Mucosa of descending colon (tissue), 3 donors: Measurements from ENCODE around the gene ZNF318. TPM values are rescaled to one million over a fixed set of nuclear protein-coding genes. Genes with fewer than 3 reads are reported as not detected.
A peak's percentile ranks its signal among the peaks of the same experiment; 100 is the strongest.

ENCODE experiments used
- ATAC-seq: fragments of 200-7000 bp; cut with Tn5 transposase; one replicate; pipeline ENCODE4 v1.9.1; 2020; ENCODE audit warnings: mild to moderate bottlenecking, moderate library complexity
- DNase-seq, 3 donors: peaks; one replicate each; pipeline ENCODE4 v3.0.0-alpha.2; 2020
- H3K36me3 ChIP-seq: fragments of 200-600 bp; one replicate; pipeline ENCODE4 v1.8.0; 2021; ENCODE audit warnings: low read depth, mild to moderate bottlenecking
- H3K4me1 ChIP-seq: fragments of 200-600 bp; one replicate; pipeline ENCODE4 v1.8.0; 2021; ENCODE audit warnings: low read depth, mild to moderate bottlenecking
- H3K4me3 ChIP-seq: fragments of 200-600 bp; one replicate; pipeline ENCODE4 v1.8.0; 2021; ENCODE audit warnings: mild to moderate bottlenecking
- H3K9me3 ChIP-seq: fragments of 200-600 bp; one replicate; pipeline ENCODE4 v1.8.0; 2021; ENCODE audit warnings: mild to moderate bottlenecking
- CTCF ChIP-seq: fragments of 200-600 bp; IDR thresholded peaks from one replicate; pipeline ENCODE4 v1.8.0; 2022; ENCODE audit warnings: antibody characterized with exemption, mild to moderate bottlenecking
- intact Hi-C, 2 donors: fragments of 100-400 bp; cut with DNase I in 1 of 2; cut with micrococcal nuclease in 1 of 2; formaldehyde crosslinking; loops; one replicate each; pipeline versions ENCODE4 v1.11.0 to v1.11.1; 2022; cut with DNase I, micrococcal nuclease
- total RNA-seq, 3 donors: library from RNA; stranded (reverse); fragmentation: NEBNext Ultra II Directional in 2 of 3; extraction: Animal tissue kit (Norgen Biotek cat#: 25700) in 2 of 3; gene quantifications; one replicate each; pipeline versions ENCODE4 v1.2.1 to v1.2.4, GENCODE V29; 2021 to 2023
- donor health status: DM: no; HTN: no; CAD: no; lungs with moderate emphysema.
- donor health status: DM: no; HTN: no; CAD: no.
- donor health status: DM: no; HTN: yes; CAD: no.

Gene ZNF318
- total RNA-seq, 3 donors from 2014 or later, result 12.4 to 24.3 (median 16.9) TPM

- peaks cover 16% of the 10 kb centered on the region for H3K4me1 ChIP-seq
- ATAC-seq (peak; percentile 47), DNase-seq (no peak)
- H3K4me3 ChIP-seq, result no peak overlapping the region
- H3K36me3 ChIP-seq, result no peaks in the 10 kb centered on the region
- TF ChIP-seq CTCF, result no peak
- H3K9me3 ChIP-seq, result no peaks in the 10 kb centered on the region
- intact Hi-C loops, result loop anchor here in 1 of 2 donors (2.0 kb wide), 1 partner anchor 22 kb away; no protein-coding TSS in a partner anchor
These were observed 78.5 kb downstream of the ZNF318 start for GRCh38 chr6:43290905-43291355.

GRCh38 chr6:43290339-43290904, 79.0 kb downstream of the ZNF318 start:
- DNase-seq, result no peak
- Histone ChIP-seq H3K9me3 (no peaks in the 10 kb centered on the region), H3K4me1 (peaks cover 16% of the 10 kb centered on the region), H3K36me3 (no peaks in the 10 kb centered on the region), H3K4me3 (no peak overlapping the region)
- intact Hi-C loops, result loop anchor here in 1 of 2 donors (2.0 kb wide), 1 partner anchor 22 kb away; no protein-coding TSS in a partner anchor
- no peak for TF ChIP-seq CTCF
- ATAC-seq, result peak; percentile 51

- peak; percentile 69 for ATAC-seq
- H3K4me3 ChIP-seq, result no peak overlapping the region
- no peak for TF ChIP-seq CTCF
These were observed 81.4 kb downstream of the ZNF318 start for GRCh38 chr6:43287717-43288679.

GRCh38 chr6:43286980-43287716, 82.3 kb downstream of the ZNF318 start:
- no peak for TF ChIP-seq CTCF
- Histone ChIP-seq H3K4me1 (peaks cover 15% of the 10 kb centered on the region), H3K4me3 (no peak overlapping the region), H3K36me3 (no peaks in the 10 kb centered on the region), H3K9me3 (no peaks in the 10 kb centered on the region)
- ATAC-seq (peak; percentile 33), DNase-seq (peak in 1 of 3 donors; percentile 39)
- intact Hi-C loops, result no loop called here

More at GRCh38 chr6:43287717-43288679, 81.4 kb downstream of the ZNF318 start:
- Histone ChIP-seq H3K36me3 (no peaks in the 10 kb centered on the region), H3K9me3 (no peaks in the 10 kb centered on the region), H3K4me1 (peaks cover 16% of the 10 kb centered on the region)
- intact Hi-C loops, result no loop called here
- peak in 1 of 3 donors; percentile 50 for DNase-seq

GRCh38 chr6:43286456-43286979, 82.9 kb downstream of the ZNF318 start:
- ATAC-seq (no peak), DNase-seq (peak in 1 of 3 donors; percentile 34)
- no peak overlapping the region for H3K4me3 ChIP-seq
- peaks cover 10% of the 10 kb centered on the region for H3K4me1 ChIP-seq
- no peak for TF ChIP-seq CTCF
- H3K36me3 ChIP-seq, result no peaks in the 10 kb centered on the region
- intact Hi-C loops, result no loop called here
- no peaks in the 10 kb centered on the region for H3K9me3 ChIP-seq
